ENCODE measurements around the gene GP9. TPM values are rescaled to one million over a fixed set of nuclear protein-coding genes. Genes with fewer than 3 reads are reported as not detected.
"Not testable (repeated sequence)": the region's sequence is repeated elsewhere in the genome, so short reads cannot be mapped to it uniquely, and the experiment has no call there.

The GP9 gene
- total and polyA plus RNA-seq, 4 donors: 0.30 to 0.72 (median 0.59) TPM; not detected in 1

- H3K4me3 ChIP-seq (ENCODE audit: low read depth, low read length); H3K27me3 ChIP-seq (ENCODE audit: control insufficient read depth, insufficient read depth, low read length); DNase-seq (ENCODE audit: low read depth in 4 of 6, low spot score in 6 of 6); H3K9me3 ChIP-seq (ENCODE audit: control insufficient read depth, insufficient read depth, low read length); H3K4me1 ChIP-seq (ENCODE audit: control insufficient read depth, insufficient read depth, low read length); H3K36me3 ChIP-seq (ENCODE audit: control insufficient read depth, insufficient read depth, low read length); H3K27ac ChIP-seq (ENCODE audit: low read depth, low read length): not testable (repeated sequence)
- WGBS (ENCODE audit: insufficient coverage): 70% methylated on average over 2 of the region's 7 CpGs
These were observed 7.1 kb downstream of the GP9 start for GRCh38 chr3:129067719-129068118.

GRCh38 chr3:129068291-129068886 is 7.8 kb downstream of the GP9 start:
- no peaks in the 10 kb centered on the region for H3K36me3 ChIP-seq (ENCODE audit: control insufficient read depth, insufficient read depth, low read length)
- 18% methylated on average over 39 of the region's 44 CpGs for WGBS (ENCODE audit: insufficient coverage)
- H3K9me3 ChIP-seq (ENCODE audit: control insufficient read depth, insufficient read depth, low read length): no peaks in the 10 kb centered on the region
- H3K4me1 ChIP-seq (ENCODE audit: control insufficient read depth, insufficient read depth, low read length): peaks cover 3% of the 10 kb centered on the region
- H3K4me3 ChIP-seq (ENCODE audit: low read depth, low read length): peak overlapping the region; percentile 31
- no peak for DNase-seq (ENCODE audit: low read depth in 4 of 6, low spot score in 6 of 6)
- H3K27me3 ChIP-seq (ENCODE audit: control insufficient read depth, insufficient read depth, low read length): peaks cover 2% of the 10 kb centered on the region
- H3K27ac ChIP-seq (ENCODE audit: low read depth, low read length): no peak overlapping the region

GRCh38 chr3:129069313-129070085 is 8.9 kb downstream of the GP9 start:
- not testable (repeated sequence) for H3K27ac ChIP-seq (ENCODE audit: low read depth, low read length); H3K9me3 ChIP-seq (ENCODE audit: control insufficient read depth, insufficient read depth, low read length); H3K27me3 ChIP-seq (ENCODE audit: control insufficient read depth, insufficient read depth, low read length); H3K36me3 ChIP-seq (ENCODE audit: control insufficient read depth, insufficient read depth, low read length); H3K4me3 ChIP-seq (ENCODE audit: low read depth, low read length); DNase-seq (ENCODE audit: low read depth in 4 of 6, low spot score in 6 of 6); H3K4me1 ChIP-seq (ENCODE audit: control insufficient read depth, insufficient read depth, low read length)
- 79% methylated on average over 9 of the region's 13 CpGs for WGBS (ENCODE audit: insufficient coverage)

GRCh38 chr3:129070086-129070885 is 9.7 kb downstream of the GP9 start:
- no peak for DNase-seq (ENCODE audit: low read depth in 4 of 6, low spot score in 6 of 6)
- Histone ChIP-seq H3K36me3 (ENCODE audit: control insufficient read depth, insufficient read depth, low read length) (no peaks in the 10 kb centered on the region), H3K4me1 (ENCODE audit: control insufficient read depth, insufficient read depth, low read length) (peaks cover 3% of the 10 kb centered on the region), H3K4me3 (ENCODE audit: low read depth, low read length) (no peak overlapping the region), H3K27ac (ENCODE audit: low read depth, low read length) (no peak overlapping the region), H3K27me3 (ENCODE audit: control insufficient read depth, insufficient read depth, low read length) (peaks cover 2% of the 10 kb centered on the region), H3K9me3 (ENCODE audit: control insufficient read depth, insufficient read depth, low read length) (no peaks in the 10 kb centered on the region)
- 89% methylated on average over 3 of the region's 8 CpGs for WGBS (ENCODE audit: insufficient coverage)

- Histone ChIP-seq H3K36me3 (ENCODE audit: control insufficient read depth, insufficient read depth, low read length) (no peaks in the 10 kb centered on the region), H3K27ac (ENCODE audit: low read depth, low read length) (no peak overlapping the region), H3K4me1 (ENCODE audit: control insufficient read depth, insufficient read depth, low read length) (no peaks in the 10 kb centered on the region), H3K27me3 (ENCODE audit: control insufficient read depth, insufficient read depth, low read length) (no peaks in the 10 kb centered on the region), H3K9me3 (ENCODE audit: control insufficient read depth, insufficient read depth, low read length) (no peaks in the 10 kb centered on the region), H3K4me3 (ENCODE audit: low read depth, low read length) (no peak overlapping the region)
- 88% methylated on average over 7 of the region's 7 CpGs for WGBS (ENCODE audit: insufficient coverage)
- no peak for DNase-seq (ENCODE audit: low read depth in 4 of 6, low spot score in 6 of 6)
These were observed 16.6 kb downstream of the GP9 start for GRCh38 chr3:129077222-129077621.

GRCh38 chr3:129078510-129078909 is 17.9 kb downstream of the GP9 start:
- H3K4me1 ChIP-seq (ENCODE audit: control insufficient read depth, insufficient read depth, low read length): no peaks in the 10 kb centered on the region
- H3K36me3 ChIP-seq (ENCODE audit: control insufficient read depth, insufficient read depth, low read length): no peaks in the 10 kb centered on the region
- H3K27me3 ChIP-seq (ENCODE audit: control insufficient read depth, insufficient read depth, low read length): no peaks in the 10 kb centered on the region
- no peaks in the 10 kb centered on the region for H3K9me3 ChIP-seq (ENCODE audit: control insufficient read depth, insufficient read depth, low read length)
- no peak overlapping the region for H3K27ac ChIP-seq (ENCODE audit: low read depth, low read length)
- no peak for DNase-seq (ENCODE audit: low read depth in 4 of 6, low spot score in 6 of 6)
- WGBS (ENCODE audit: insufficient coverage): 87% methylated on average over 4 of the region's 8 CpGs
- no peak overlapping the region for H3K4me3 ChIP-seq (ENCODE audit: low read depth, low read length)

- no peaks in the 10 kb centered on the region for H3K36me3 ChIP-seq (ENCODE audit: control insufficient read depth, insufficient read depth, low read length)
- no peaks in the 10 kb centered on the region for H3K27me3 ChIP-seq (ENCODE audit: control insufficient read depth, insufficient read depth, low read length)
- H3K4me1 ChIP-seq (ENCODE audit: control insufficient read depth, insufficient read depth, low read length): no peaks in the 10 kb centered on the region
- H3K9me3 ChIP-seq (ENCODE audit: control insufficient read depth, insufficient read depth, low read length): no peaks in the 10 kb centered on the region
- no peak overlapping the region for H3K4me3 ChIP-seq (ENCODE audit: low read depth, low read length)
- 90% methylated on average over 2 of the region's 8 CpGs for whole genome bisulfite sequencing (ENCODE audit: insufficient coverage)
- H3K27ac ChIP-seq (ENCODE audit: low read depth, low read length): no peak overlapping the region
- no peak for DNase-seq (ENCODE audit: low read depth in 4 of 6, low spot score in 6 of 6)
These were observed 20.9 kb downstream of the GP9 start for GRCh38 chr3:129081503-129081902.

GRCh38 chr3:129082026-129082425 is 21.4 kb downstream of the GP9 start:
- no peak overlapping the region for H3K27ac ChIP-seq (ENCODE audit: low read depth, low read length)
- peaks cover 2% of the 10 kb centered on the region for H3K4me1 ChIP-seq (ENCODE audit: control insufficient read depth, insufficient read depth, low read length)
- H3K36me3 ChIP-seq (ENCODE audit: control insufficient read depth, insufficient read depth, low read length): peaks cover under 1% of the 10 kb centered on the region
- H3K27me3 ChIP-seq (ENCODE audit: control insufficient read depth, insufficient read depth, low read length): no peaks in the 10 kb centered on the region
- H3K4me3 ChIP-seq (ENCODE audit: low read depth, low read length): no peak overlapping the region
- WGBS (ENCODE audit: insufficient coverage): 90% methylated on average over 7 of the region's 9 CpGs
- no peak for DNase-seq (ENCODE audit: low read depth in 4 of 6, low spot score in 6 of 6)
- no peaks in the 10 kb centered on the region for H3K9me3 ChIP-seq (ENCODE audit: control insufficient read depth, insufficient read depth, low read length)

GRCh38 chr3:129084501-129084900 is 23.9 kb downstream of the GP9 start:
- DNase-seq (ENCODE audit: low read depth in 4 of 6, low spot score in 6 of 6): no peak
- H3K9me3 ChIP-seq (ENCODE audit: control insufficient read depth, insufficient read depth, low read length): no peaks in the 10 kb centered on the region
- no peak overlapping the region for H3K27ac ChIP-seq (ENCODE audit: low read depth, low read length)
- no peaks in the 10 kb centered on the region for H3K27me3 ChIP-seq (ENCODE audit: control insufficient read depth, insufficient read depth, low read length)
- WGBS (ENCODE audit: insufficient coverage): 74% methylated on average over 6 of the region's 6 CpGs
- H3K4me1 ChIP-seq (ENCODE audit: control insufficient read depth, insufficient read depth, low read length): peaks cover 6% of the 10 kb centered on the region
- H3K4me3 ChIP-seq (ENCODE audit: low read depth, low read length): no peak overlapping the region
- H3K36me3 ChIP-seq (ENCODE audit: control insufficient read depth, insufficient read depth, low read length): peaks cover 3% of the 10 kb centered on the region

Measured in spinal cord (tissue), 10 donors.